Thyroid gland (tissue), 4 donors: ENCODE measurements around the gene CREB3. TPM values are rescaled to one million over a fixed set of nuclear protein-coding genes. Genes with fewer than 3 reads are reported as not detected.
A peak's percentile ranks its signal among the peaks of the same experiment; 100 is the strongest.

Experiments
- DNase-seq, 2 donors: peaks; one replicate each; pipeline ENCODE4 v3.0.0-alpha.2; 2019
- H3K27ac ChIP-seq, 3 donors: fragments of 200-600 bp; sonication (generic); 1 replicate in 2 of 3; 2 replicates in 1 of 3; pipeline ENCODE4 v1.5.1; 2016 to 2019; ENCODE audit warnings: mild to moderate bottlenecking in 1 of 3, moderate library complexity in 1 of 3
- H3K27me3 ChIP-seq: fragments of 200-600 bp; sonication (generic); one replicate; pipeline ENCODE4 v1.5.1; 2019
- H3K36me3 ChIP-seq, 2 donors: fragments of 200-600 bp; sonication (generic); one replicate each; pipeline ENCODE4 v1.5.1; 2016 to 2019
- H3K4me1 ChIP-seq, 2 donors: fragments of 200-600 bp; sonication (generic); one replicate each; pipeline ENCODE4 v1.5.1; 2017 to 2019
- H3K4me3 ChIP-seq, 3 donors: fragments of 200-600 bp; sonication (generic); replicated peaks in 1 of 3; 1 replicate in 2 of 3; 2 replicates in 1 of 3; pipeline ENCODE4 v1.5.1; 2016; ENCODE audit warnings: mild to moderate bottlenecking in 1 of 3
- H3K9me3 ChIP-seq: fragments of 200-600 bp; sonication (generic); one replicate; pipeline ENCODE4 v1.5.1; 2017
- POLR2A ChIP-seq, 2 donors: fragments of 450-650 bp; IDR thresholded peaks; one replicate each; pipeline ENCODE4 v1.6.1; 2017; ENCODE audit warnings: antibody characterized with exemption in 2 of 2, mild to moderate bottlenecking in 2 of 2, moderate library complexity in 1 of 2
- WGBS, 2 donors: methylation state at CpG; one replicate each; pipeline ENCODE4 v1.1.5; 2017; 5-methylcytosine and 5-hydroxymethylcytosine counted together
- intact Hi-C: fragments of 100-400 bp; cut with DNase I; formaldehyde crosslinking; loops from one replicate; pipeline ENCODE4 v1.15.1; 2023
- total RNA-seq, 4 donors: library from RNA; depleted of rRNA; stranded (reverse); fragments of >200 nt; gene quantifications; one replicate each; pipeline ENCODE4 v1.2.3, GENCODE V29; 2016
- TF ChIP-seq, protein P1 (sequence below), 6 experiments: fragments of 200-600 bp in 3 of 6; fragments of 450-650 bp in 3 of 6; sonication (generic) in 3 of 6; IDR thresholded peaks; one replicate each; pipeline ENCODE4 v1.5.1; 2016 to 2019; ENCODE audit warnings: antibody characterized with exemption in 6 of 6, mild to moderate bottlenecking in 2 of 6, inconsistent platforms in 1 of 6, moderate library complexity in 1 of 6

Gene CREB3
- total RNA-seq, 4 donors from 2014 or later = 44.9 to 73.0 (median 51.3) TPM

DNA sequence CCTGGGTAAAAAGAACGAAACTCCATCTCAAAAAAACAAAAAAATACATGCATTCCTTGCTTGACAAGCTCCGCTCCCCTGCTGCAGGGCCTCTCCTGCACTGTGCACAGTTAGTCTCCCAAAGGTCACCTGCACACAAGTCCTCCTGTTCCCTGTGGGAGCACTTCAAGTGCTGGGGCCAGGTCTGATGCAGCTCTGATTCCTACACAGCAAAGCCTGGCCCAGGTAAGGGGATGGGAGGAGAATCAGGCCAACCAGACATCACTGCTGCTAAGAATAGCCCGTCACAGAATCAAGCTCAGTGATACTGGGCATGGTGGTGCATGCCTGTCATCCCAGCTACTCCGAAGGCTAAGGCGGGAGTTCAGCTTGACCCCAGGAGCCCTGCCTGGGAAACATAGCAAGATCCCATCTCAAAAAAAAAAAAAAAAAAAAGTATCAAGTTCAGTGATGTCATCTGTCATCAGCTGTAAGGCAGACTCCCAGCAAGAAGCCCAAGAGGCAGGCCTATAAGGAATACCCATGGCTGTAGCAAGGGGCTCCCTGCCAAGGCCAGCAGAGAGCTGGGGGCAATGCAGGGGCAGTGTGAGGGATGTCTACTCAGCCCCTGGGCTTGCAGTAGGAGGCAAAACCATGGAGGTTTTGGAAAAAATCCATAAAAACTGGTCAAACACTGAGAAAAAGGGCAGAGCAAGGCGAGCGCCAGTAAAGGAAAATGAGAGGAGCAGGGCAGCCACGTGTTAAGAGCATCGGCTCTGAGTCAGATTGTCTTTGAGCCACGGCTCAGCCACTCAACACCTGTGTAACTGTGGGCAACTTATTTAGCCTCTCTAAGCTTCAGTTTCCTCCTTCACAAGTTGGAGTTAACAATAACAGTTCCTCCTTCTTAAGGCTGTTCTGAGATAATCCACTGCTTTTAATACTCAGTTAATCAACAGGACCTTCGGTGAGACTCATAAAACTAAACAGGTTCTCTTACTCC lies 46.0 kb upstream of the CREB3 start:
- no peaks in the 10 kb centered on the region for H3K27me3 ChIP-seq
- DNase-seq = peak; percentile 32 to 52
- H3K27ac ChIP-seq = no peak overlapping the region
- no peak overlapping the region for H3K4me3 ChIP-seq
- H3K9me3 ChIP-seq = no peaks in the 10 kb centered on the region
- WGBS, 2 donors = 68 to 74% methylated on average over 10 to 11 of the region's 11 CpGs
- peaks cover 5 to 6% of the 10 kb centered on the region in 2 donors for H3K4me1 ChIP-seq
- H3K36me3 ChIP-seq = peaks cover 0 to 6% of the 10 kb centered on the region in 2 donors
- no peak for TF ChIP-seq POLR2A (IDR thresholded peaks at IDR 0.05)
- intact Hi-C loops = no loop called here

DNA sequence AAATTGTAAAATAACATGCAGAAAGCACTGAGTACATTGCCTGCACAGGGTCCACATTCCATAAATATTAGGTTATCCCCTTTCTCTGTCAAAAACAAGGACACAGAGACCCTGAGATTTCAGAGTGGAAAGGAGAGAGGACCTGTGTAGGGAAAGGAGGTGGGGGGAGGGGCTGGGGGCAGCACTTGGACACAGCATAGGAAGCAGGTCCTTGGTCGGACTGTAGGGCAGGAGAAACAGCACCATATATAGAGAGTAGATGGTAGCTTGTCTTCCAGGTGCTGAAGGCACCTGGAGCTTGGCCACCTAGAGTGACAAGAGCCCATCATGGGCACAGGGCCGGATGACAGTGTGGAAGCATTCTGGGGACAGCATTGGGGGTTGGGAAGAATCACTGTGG lies 45.2 kb upstream of the CREB3 start:
- H3K9me3 ChIP-seq = no peaks in the 10 kb centered on the region
- WGBS, 2 donors = 91 to 93% methylated on average over 2 of the region's 2 CpGs
- DNase-seq = no peak
- H3K4me3 ChIP-seq = no peak overlapping the region
- H3K4me1 ChIP-seq = peaks cover 5 to 6% of the 10 kb centered on the region in 2 donors
- TF ChIP-seq, protein P1, sequence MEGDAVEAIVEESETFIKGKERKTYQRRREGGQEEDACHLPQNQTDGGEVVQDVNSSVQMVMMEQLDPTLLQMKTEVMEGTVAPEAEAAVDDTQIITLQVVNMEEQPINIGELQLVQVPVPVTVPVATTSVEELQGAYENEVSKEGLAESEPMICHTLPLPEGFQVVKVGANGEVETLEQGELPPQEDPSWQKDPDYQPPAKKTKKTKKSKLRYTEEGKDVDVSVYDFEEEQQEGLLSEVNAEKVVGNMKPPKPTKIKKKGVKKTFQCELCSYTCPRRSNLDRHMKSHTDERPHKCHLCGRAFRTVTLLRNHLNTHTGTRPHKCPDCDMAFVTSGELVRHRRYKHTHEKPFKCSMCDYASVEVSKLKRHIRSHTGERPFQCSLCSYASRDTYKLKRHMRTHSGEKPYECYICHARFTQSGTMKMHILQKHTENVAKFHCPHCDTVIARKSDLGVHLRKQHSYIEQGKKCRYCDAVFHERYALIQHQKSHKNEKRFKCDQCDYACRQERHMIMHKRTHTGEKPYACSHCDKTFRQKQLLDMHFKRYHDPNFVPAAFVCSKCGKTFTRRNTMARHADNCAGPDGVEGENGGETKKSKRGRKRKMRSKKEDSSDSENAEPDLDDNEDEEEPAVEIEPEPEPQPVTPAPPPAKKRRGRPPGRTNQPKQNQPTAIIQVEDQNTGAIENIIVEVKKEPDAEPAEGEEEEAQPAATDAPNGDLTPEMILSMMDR (IDR thresholded peaks at IDR 0.05) = no peak
- TF ChIP-seq POLR2A (IDR thresholded peaks at IDR 0.05) = no peak
- no peak overlapping the region for H3K27ac ChIP-seq
- peaks cover 0 to 6% of the 10 kb centered on the region in 2 donors for H3K36me3 ChIP-seq
- no peaks in the 10 kb centered on the region for H3K27me3 ChIP-seq
- intact Hi-C loops = no loop called here

DNA sequence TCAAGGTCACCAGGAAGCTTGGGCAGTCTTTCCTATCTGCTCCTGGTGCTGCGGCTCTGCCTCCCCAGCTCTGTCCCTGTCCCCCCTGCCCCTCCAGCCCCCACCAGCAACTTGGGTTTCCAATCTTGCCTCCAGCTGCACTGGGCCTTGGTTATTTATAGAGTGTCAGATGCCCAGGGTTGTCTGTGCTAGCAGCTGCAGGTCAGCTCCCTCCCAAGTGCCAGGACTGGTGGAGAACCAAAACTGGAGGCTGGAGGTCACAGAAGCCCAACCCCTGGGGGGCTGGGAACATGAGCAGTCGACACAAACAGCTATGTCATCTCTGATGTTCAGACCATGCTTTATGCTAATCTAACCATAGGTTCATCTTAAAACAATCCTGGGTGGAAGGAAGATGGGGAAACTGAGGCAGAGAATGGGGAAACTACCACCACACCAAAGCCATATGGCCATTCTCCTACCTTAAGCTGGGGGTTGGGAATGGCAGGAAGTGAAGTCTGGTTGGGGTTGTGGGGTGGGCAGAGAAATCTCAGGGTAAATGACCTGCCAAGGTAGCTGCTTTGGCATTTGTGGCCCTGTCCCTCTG lies 44.4 kb upstream of the CREB3 start:
- Histone ChIP-seq H3K27me3 (no peaks in the 10 kb centered on the region), H3K27ac (no peak overlapping the region), H3K4me3 (no peak overlapping the region), H3K36me3 (peaks cover 0 to 6% of the 10 kb centered on the region in 2 donors), H3K4me1 (peaks cover 5 to 6% of the 10 kb centered on the region in 2 donors), H3K9me3 (no peaks in the 10 kb centered on the region)
- intact Hi-C loops = no loop called here
- TF ChIP-seq, protein P1 (IDR thresholded peaks at IDR 0.05) = no peak
- no peak for TF ChIP-seq POLR2A (IDR thresholded peaks at IDR 0.05)
- DNase-seq = no peak
- WGBS, 2 donors = 83 to 86% methylated on average over 2 of the region's 2 CpGs

DNA sequence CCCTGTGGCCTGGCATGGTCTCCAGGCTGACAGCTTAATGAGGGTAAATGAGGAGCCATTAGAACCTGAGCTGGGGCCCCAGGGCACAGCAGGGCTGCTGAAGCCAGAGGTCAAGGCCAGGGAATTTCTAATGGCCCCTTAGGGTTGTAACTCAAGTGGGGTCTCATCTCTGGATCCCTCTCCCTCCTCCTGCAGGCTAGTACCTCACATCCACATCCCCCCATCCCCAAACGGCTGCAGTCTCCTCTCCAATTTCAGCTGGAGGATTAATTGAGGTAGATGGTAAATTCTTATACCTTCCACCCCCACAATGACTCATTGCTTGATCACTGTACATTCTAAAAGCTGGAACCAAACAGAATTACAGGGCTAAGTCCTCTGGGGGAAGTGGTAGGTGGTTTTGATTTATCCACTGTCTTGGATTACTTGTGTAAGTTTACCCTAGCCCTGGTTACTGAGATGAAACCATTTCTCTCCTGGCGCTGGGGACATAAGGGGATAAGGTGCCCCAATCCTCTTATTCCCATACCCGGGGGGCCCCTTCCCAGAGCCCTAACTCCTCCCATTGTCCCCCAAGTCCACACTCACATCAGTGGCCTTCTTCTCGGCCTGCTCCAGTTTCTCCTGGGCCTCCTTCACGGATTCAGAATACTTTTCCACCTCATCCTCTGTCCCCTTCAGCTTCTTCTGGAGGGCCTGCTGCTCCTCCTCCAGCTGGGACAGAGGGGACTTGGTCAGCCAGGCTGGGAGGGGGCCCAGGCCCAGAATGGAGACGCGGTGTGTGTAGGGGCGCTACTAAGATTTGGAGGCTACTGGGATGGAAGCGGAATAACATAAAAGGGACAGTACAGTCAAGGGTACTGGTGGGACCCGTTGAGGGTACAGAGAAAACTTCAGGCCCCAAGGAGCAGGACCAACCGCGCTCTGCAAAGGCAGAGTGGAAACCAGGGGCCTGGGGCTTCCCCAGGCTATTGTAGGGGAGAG lies 43.6 kb upstream of the CREB3 start:
- no peaks in the 10 kb centered on the region for H3K9me3 ChIP-seq
- WGBS, 2 donors = 82 to 83% methylated on average over 12 of the region's 12 CpGs
- intact Hi-C loops = no loop called here
- H3K27ac ChIP-seq = peak overlapping the region in 2 of 3 donors; percentile 19 to 32
- peak overlapping the region in 1 of 3 donors; percentile 78 for H3K4me3 ChIP-seq
- no peak for DNase-seq
- peaks cover 0 to 6% of the 10 kb centered on the region in 2 donors for H3K36me3 ChIP-seq
- no peak for TF ChIP-seq POLR2A (IDR thresholded peaks at IDR 0.05)
- TF ChIP-seq, protein P1 (IDR thresholded peaks at IDR 0.05) = no peak
- H3K4me1 ChIP-seq = peaks cover 5 to 6% of the 10 kb centered on the region in 2 donors
- no peaks in the 10 kb centered on the region for H3K27me3 ChIP-seq
